Measurements from ENCODE around the gene GCFC2.

Gene GCFC2

DNA sequence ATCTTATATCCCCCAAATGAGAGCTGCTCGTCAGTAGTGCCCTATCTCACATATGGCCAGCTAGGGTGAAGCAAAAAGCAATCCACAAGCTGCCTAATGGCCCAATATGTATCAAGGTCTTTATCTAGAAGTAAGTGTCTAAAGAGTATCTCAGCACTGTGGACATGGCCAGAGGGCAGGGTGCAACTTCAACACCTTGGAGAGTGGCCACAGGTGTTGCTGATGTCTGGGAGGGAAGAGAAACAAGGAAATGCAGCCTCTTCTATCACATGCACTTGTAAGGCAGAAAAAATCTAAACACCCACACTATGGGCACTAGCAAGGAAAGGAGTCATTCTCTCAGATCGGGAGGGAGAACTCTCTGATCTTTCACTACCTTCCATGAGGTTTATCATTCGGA is 87.8 kb downstream of the GCFC2 start:
- in situ Hi-C loops (cut with MboI; ENCODE audit: low pct_unique_long_range_greater_than_20kb, low sequenced_read_pairs, unreplicated experiment): loop anchor here (25.0 kb wide), 3 partner anchors 161 to 711 kb away; no protein-coding TSS in a partner anchor
- TF ChIP-seq, protein P1, sequence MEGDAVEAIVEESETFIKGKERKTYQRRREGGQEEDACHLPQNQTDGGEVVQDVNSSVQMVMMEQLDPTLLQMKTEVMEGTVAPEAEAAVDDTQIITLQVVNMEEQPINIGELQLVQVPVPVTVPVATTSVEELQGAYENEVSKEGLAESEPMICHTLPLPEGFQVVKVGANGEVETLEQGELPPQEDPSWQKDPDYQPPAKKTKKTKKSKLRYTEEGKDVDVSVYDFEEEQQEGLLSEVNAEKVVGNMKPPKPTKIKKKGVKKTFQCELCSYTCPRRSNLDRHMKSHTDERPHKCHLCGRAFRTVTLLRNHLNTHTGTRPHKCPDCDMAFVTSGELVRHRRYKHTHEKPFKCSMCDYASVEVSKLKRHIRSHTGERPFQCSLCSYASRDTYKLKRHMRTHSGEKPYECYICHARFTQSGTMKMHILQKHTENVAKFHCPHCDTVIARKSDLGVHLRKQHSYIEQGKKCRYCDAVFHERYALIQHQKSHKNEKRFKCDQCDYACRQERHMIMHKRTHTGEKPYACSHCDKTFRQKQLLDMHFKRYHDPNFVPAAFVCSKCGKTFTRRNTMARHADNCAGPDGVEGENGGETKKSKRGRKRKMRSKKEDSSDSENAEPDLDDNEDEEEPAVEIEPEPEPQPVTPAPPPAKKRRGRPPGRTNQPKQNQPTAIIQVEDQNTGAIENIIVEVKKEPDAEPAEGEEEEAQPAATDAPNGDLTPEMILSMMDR (IDR thresholded peaks at IDR 0.05; ENCODE audit: extremely low read depth, insufficient read depth, missing control alignments): no peak
- DNase-seq (ENCODE audit: low spot score): no peak

DNA sequence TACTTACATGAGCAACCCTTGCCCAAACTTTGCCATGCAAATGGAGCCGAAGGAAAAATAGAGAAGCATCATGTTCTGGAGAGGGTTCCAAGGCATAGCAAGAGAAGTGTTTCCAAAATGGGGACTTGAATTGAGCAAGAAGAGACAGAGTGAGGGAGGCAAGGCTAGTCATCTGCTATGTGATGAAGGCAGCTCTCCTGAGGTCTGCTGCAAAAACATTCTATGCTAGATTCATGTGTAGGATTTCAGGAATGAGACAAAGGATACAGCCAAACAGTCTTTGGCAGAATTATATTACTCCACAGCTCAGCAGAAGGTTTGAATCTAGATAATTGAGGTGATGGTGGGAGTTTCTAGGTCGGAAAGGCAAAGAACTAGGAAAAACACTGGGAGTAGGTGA is 88.2 kb downstream of the GCFC2 start:
- in situ Hi-C loops (cut with MboI; ENCODE audit: low pct_unique_long_range_greater_than_20kb, low sequenced_read_pairs, unreplicated experiment): loop anchor here (25.0 kb wide), 3 partner anchors 160 to 710 kb away; no protein-coding TSS in a partner anchor
- no peak for DNase-seq (ENCODE audit: low spot score)
- TF ChIP-seq, protein P1 (IDR thresholded peaks at IDR 0.05; ENCODE audit: extremely low read depth, insufficient read depth, missing control alignments): no peak

DNA sequence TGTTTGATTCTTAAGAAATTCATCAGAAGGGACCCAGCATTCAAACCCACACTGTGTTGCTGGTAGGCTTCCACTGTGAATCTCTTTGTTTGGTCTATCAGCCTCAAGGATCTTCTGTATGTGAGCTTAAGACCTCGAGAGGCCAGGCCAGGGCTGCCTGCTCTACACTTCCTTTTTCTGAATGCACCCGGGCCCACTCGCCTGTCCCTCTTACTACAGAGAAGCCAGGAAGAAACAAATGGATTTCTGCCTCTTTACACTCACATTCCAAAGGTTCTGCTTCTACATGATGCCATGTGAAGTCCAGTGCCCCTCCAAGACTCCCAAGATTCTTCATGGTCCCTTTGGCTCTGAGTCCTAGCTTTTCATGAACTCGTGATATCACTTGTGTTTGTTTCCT is 89.5 kb downstream of the GCFC2 start:
- in situ Hi-C loops (cut with MboI; ENCODE audit: low pct_unique_long_range_greater_than_20kb, low sequenced_read_pairs, unreplicated experiment): loop anchor here (25.0 kb wide), 3 partner anchors 159 to 709 kb away; no protein-coding TSS in a partner anchor
- TF ChIP-seq, protein P1 (IDR thresholded peaks at IDR 0.05; ENCODE audit: extremely low read depth, insufficient read depth, missing control alignments): no peak
- DNase-seq (ENCODE audit: low spot score): no peak

GRCh38 chr2:75619956-75620740 is 90.6 kb downstream of the GCFC2 start:
- DNase-seq (ENCODE audit: low spot score): no peak
- TF ChIP-seq, protein P1 (IDR thresholded peaks at IDR 0.05; ENCODE audit: extremely low read depth, insufficient read depth, missing control alignments): no peak
- in situ Hi-C loops (cut with MboI; ENCODE audit: low pct_unique_long_range_greater_than_20kb, low sequenced_read_pairs, unreplicated experiment): loop anchor here (25.0 kb wide), 3 partner anchors 158 to 708 kb away; no protein-coding TSS in a partner anchor

- no peak for DNase-seq (ENCODE audit: low spot score)
- in situ Hi-C loops (cut with MboI; ENCODE audit: low pct_unique_long_range_greater_than_20kb, low sequenced_read_pairs, unreplicated experiment): loop anchor here (25.0 kb wide), 3 partner anchors 155 to 705 kb away; no protein-coding TSS in a partner anchor
- TF ChIP-seq, protein P1 (IDR thresholded peaks at IDR 0.05; ENCODE audit: extremely low read depth, insufficient read depth, missing control alignments): no peak
Measured at GRCh38 chr2:75616933-75617332, 93.8 kb downstream of the GCFC2 start.

GRCh38 chr2:75616406-75616805 is 94.3 kb downstream of the GCFC2 start:
- TF ChIP-seq, protein P1 (IDR thresholded peaks at IDR 0.05; ENCODE audit: extremely low read depth, insufficient read depth, missing control alignments): no peak
- DNase-seq (ENCODE audit: low spot score): no peak
- in situ Hi-C loops (cut with MboI; ENCODE audit: low pct_unique_long_range_greater_than_20kb, low sequenced_read_pairs, unreplicated experiment): loop anchor here (25.0 kb wide), 3 partner anchors 154 to 704 kb away; no protein-coding TSS in a partner anchor

Data from GM13977 (cell line).